Uterus (tissue), 4 donors: Measurements from ENCODE around the gene ARID1B. TPM values are rescaled to one million over a fixed set of nuclear protein-coding genes. Genes with fewer than 3 reads are reported as not detected.

ENCODE experiments used
- DNase-seq, 2 donors: peaks; one replicate each; pipeline ENCODE4 v3.0.0-alpha.2; 2019 to 2020
- H3K27ac ChIP-seq, 2 donors: fragments of 200-600 bp; sonication (generic); 1 replicate in 1 of 2; 2 replicates in 1 of 2; pipeline ENCODE4 v1.5.1; 2016 to 2018
- H3K27me3 ChIP-seq, 2 donors: fragments of 200-600 bp; sonication (generic); one replicate each; pipeline ENCODE4 v1.5.1; 2018 to 2019; ENCODE audit warnings: control low read depth in 1 of 2
- H3K36me3 ChIP-seq, 2 donors: fragments of 200-600 bp; sonication (generic); one replicate each; pipeline ENCODE4 v1.5.1; 2019; ENCODE audit warnings: control low read depth in 1 of 2
- H3K4me1 ChIP-seq, 2 donors: fragments of 200-600 bp; sonication (generic); one replicate each; pipeline ENCODE4 v1.5.1; 2018 to 2019; ENCODE audit warnings: control low read depth in 1 of 2
- H3K4me3 ChIP-seq, 2 donors: fragments of 200-600 bp; sonication (generic); 1 replicate in 1 of 2; 2 replicates in 1 of 2; pipeline ENCODE4 v1.5.1; 2018 to 2019; ENCODE audit warnings: mild to moderate bottlenecking in 1 of 2
- H3K9me3 ChIP-seq, 2 donors: fragments of 200-600 bp; sonication (generic); one replicate each; pipeline ENCODE4 v1.5.1; 2019; ENCODE audit warnings: control low read depth in 1 of 2
- POLR2A ChIP-seq, 2 donors: fragments of 450-650 bp; IDR thresholded peaks; one replicate each; pipeline ENCODE4 v1.6.1; 2016; ENCODE audit warnings: antibody characterized with exemption in 2 of 2, mild to moderate bottlenecking in 1 of 2, moderate library complexity in 1 of 2
- intact Hi-C: fragments of 100-400 bp; cut with DNase I; formaldehyde crosslinking; loops from one replicate; pipeline ENCODE4 v1.15.1; 2023; ENCODE audit warnings: low total_unique reads
- total RNA-seq, 4 donors: library from RNA; depleted of rRNA in 3 of 4; stranded (reverse); fragments of >200 nt in 3 of 4; gene quantifications; one replicate each; pipeline versions ENCODE4 v1.1.0 to v1.2.4, GENCODE V29; 2014 to 2023
- TF ChIP-seq, protein P1 (sequence below), 4 experiments: fragments of 200-600 bp in 2 of 4; fragments of 450-650 bp in 2 of 4; sonication (generic) in 2 of 4; IDR thresholded peaks; one replicate each; pipeline ENCODE4 v1.5.1; 2016 to 2019; ENCODE audit warnings: antibody characterized with exemption in 4 of 4, mild to moderate bottlenecking in 2 of 4, moderate library complexity in 1 of 4
- donor health status: DM: yes; HTN: yes; CAD: no.

Gene ARID1B
- total RNA-seq, 4 donors from 2014 or later: 63.8 to 198 (median 125) TPM

DNA sequence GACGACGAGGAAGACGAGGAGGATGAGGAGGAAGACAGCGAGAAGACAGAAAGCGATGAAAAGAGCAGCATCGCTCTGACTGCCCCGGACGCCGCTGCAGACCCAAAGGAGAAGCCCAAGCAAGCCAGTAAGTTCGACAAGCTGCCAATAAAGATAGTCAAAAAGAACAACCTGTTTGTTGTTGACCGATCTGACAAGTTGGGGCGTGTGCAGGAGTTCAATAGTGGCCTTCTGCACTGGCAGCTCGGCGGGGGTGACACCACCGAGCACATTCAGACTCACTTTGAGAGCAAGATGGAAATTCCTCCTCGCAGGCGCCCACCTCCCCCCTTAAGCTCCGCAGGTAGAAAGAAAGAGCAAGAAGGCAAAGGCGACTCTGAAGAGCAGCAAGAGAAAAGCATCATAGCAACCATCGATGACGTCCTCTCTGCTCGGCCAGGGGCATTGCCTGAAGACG, 429.2 kb downstream of the ARID1B start:
- no peaks in the 10 kb centered on the region for H3K27me3 ChIP-seq
- H3K27ac ChIP-seq: no peak overlapping the region
- no peak overlapping the region for H3K4me3 ChIP-seq
- no peak for DNase-seq
- H3K4me1 ChIP-seq: no peaks in the 10 kb centered on the region
- H3K36me3 ChIP-seq: no peaks in the 10 kb centered on the region
- intact Hi-C loops: no loop called here
- no peaks in the 10 kb centered on the region for H3K9me3 ChIP-seq
- TF ChIP-seq POLR2A (IDR thresholded peaks at IDR 0.05): no peak
- TF ChIP-seq, protein P1, sequence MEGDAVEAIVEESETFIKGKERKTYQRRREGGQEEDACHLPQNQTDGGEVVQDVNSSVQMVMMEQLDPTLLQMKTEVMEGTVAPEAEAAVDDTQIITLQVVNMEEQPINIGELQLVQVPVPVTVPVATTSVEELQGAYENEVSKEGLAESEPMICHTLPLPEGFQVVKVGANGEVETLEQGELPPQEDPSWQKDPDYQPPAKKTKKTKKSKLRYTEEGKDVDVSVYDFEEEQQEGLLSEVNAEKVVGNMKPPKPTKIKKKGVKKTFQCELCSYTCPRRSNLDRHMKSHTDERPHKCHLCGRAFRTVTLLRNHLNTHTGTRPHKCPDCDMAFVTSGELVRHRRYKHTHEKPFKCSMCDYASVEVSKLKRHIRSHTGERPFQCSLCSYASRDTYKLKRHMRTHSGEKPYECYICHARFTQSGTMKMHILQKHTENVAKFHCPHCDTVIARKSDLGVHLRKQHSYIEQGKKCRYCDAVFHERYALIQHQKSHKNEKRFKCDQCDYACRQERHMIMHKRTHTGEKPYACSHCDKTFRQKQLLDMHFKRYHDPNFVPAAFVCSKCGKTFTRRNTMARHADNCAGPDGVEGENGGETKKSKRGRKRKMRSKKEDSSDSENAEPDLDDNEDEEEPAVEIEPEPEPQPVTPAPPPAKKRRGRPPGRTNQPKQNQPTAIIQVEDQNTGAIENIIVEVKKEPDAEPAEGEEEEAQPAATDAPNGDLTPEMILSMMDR (IDR thresholded peaks at IDR 0.05): no peak

GRCh38 chr6:157207521-157208076, 430.4 kb downstream of the ARID1B start:
- no peak for DNase-seq
- intact Hi-C loops: no loop called here
- H3K4me3 ChIP-seq: no peak overlapping the region
- TF ChIP-seq, protein P1 (IDR thresholded peaks at IDR 0.05): no peak
- TF ChIP-seq POLR2A (IDR thresholded peaks at IDR 0.05): no peak
- H3K4me1 ChIP-seq: no peaks in the 10 kb centered on the region
- H3K27me3 ChIP-seq: no peaks in the 10 kb centered on the region
- H3K36me3 ChIP-seq: no peaks in the 10 kb centered on the region
- H3K27ac ChIP-seq: no peak overlapping the region
- no peaks in the 10 kb centered on the region for H3K9me3 ChIP-seq

DNA sequence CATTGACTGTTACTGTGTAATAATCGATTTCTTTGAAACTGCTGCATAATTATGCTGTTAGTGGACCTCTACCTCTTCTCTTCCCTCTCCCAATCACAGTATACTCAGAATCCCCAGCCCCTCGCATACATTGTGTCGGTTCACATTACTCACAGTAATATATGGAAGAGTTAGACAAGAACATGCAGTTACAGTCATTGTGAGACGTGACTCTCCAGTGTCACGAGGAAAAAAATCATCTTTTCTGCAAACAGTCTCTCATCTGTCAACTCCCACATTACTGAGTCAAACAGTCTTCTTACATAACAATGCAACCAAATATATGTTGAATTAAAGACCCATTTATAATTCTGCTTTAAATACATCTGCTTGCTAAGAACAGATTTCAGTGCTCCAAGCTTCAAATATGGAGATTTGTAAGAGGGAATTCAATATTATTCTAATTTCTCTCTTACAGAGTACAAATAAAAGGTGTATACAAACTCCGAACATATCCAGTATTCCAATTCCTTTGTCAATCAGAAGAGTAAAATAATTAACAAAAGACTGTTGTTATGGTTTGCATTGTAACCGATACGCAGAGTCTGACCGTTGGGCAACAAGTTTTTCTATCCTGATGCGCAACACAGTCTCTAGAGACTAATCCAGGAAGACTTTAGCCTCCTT, 432.8 kb downstream of the ARID1B start:
- TF ChIP-seq, protein P1 (IDR thresholded peaks at IDR 0.05): no peak
- no peak for DNase-seq
- Histone ChIP-seq H3K27ac (no peak overlapping the region), H3K9me3 (no peaks in the 10 kb centered on the region), H3K4me1 (no peaks in the 10 kb centered on the region), H3K27me3 (no peaks in the 10 kb centered on the region), H3K4me3 (no peak overlapping the region), H3K36me3 (no peaks in the 10 kb centered on the region)
- intact Hi-C loops: no loop called here

GRCh38 chr6:157210954-157211353, 433.8 kb downstream of the ARID1B start:
- Histone ChIP-seq H3K27ac (no peak overlapping the region), H3K27me3 (no peaks in the 10 kb centered on the region), H3K9me3 (no peaks in the 10 kb centered on the region), H3K4me3 (no peak overlapping the region), H3K4me1 (no peaks in the 10 kb centered on the region), H3K36me3 (no peaks in the 10 kb centered on the region)
- intact Hi-C loops: no loop called here
- TF ChIP-seq POLR2A (IDR thresholded peaks at IDR 0.05): no peak
- TF ChIP-seq, protein P1 (IDR thresholded peaks at IDR 0.05): no peak
- no peak for DNase-seq

DNA sequence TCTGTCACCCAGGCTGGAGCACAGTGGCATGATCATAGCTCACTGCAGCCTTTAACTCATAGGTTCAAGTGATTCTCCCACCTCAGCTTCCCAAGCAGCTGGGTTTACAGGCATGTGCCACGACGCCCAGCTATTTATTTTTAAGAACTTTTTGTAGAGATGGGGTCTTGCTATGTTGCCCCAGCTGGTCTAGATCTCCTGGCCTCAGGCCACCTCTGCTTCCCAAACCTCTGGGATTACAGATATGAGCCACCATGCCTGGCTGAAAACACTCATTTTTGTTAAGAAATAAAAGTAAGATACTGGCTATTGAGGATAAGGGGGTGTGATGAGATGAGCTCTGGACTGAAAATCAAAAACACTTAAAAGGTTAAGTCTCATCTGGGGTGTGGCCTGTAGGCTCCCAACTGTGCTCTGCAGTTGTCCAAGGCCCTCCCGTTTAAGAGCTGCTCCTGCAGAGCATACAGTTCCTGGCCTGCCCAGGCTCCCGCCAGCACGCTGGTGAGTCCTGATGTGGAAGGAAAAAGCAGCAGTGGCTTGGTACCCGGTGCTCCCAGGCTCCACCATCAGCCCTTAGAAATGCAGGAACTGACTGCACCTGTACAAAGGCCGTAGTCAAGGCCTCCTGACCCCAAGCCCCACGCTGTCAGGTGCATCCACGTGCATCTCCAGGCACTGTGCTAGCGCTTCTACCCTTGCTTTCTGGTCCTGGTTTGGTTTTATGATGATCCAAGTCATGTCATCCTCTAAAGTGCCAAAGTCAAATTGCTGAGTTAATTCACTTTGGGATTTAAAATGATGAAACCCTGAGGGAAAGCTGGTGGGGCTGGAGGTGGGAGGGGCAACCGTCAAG, 434.7 kb downstream of the ARID1B start:
- no peaks in the 10 kb centered on the region for H3K36me3 ChIP-seq
- no peak overlapping the region for H3K4me3 ChIP-seq
- H3K4me1 ChIP-seq: no peaks in the 10 kb centered on the region
- no peak for DNase-seq
- no peak overlapping the region for H3K27ac ChIP-seq
- H3K9me3 ChIP-seq: no peaks in the 10 kb centered on the region
- no peaks in the 10 kb centered on the region for H3K27me3 ChIP-seq
- intact Hi-C loops: no loop called here
- TF ChIP-seq POLR2A (IDR thresholded peaks at IDR 0.05): no peak
- TF ChIP-seq, protein P1 (IDR thresholded peaks at IDR 0.05): no peak
